Pancreas (tissue), 10 donors: ENCODE results near the gene CXCL11. TPM values are rescaled to one million over a fixed set of nuclear protein-coding genes. Genes with fewer than 3 reads are reported as not detected.
A peak's percentile ranks its signal among the peaks of the same experiment; 100 is the strongest.

Experiments
- ATAC-seq, 4 donors: fragments of 200-7000 bp; cut with Tn5 transposase; one replicate each; pipeline versions ENCODE4 v1.8.0 to v1.9.1; 2020; ENCODE audit warnings: mild to moderate bottlenecking in 4 of 4, moderate library complexity in 4 of 4
- DNase-seq, 6 donors: peaks; one replicate each; pipeline ENCODE4 v3.0.0-alpha.2; 2020
- FAIRE-seq: peaks from 2 replicates; lab custom pipeline; 2012; peaks lifted over from hg19 to GRCh38; lab: Jason Lieb, UNC
- H3K27ac ChIP-seq, 4 donors: fragments of 200-600 bp; sonication (generic); 1 replicate in 3 of 4; 2 replicates in 1 of 4; pipeline versions ENCODE4 v1.5.0 to v1.8.0; 2020
- H3K27me3 ChIP-seq, 4 donors: fragments of 200-600 bp; one replicate each; pipeline ENCODE4 v1.8.0; 2021
- H3K36me3 ChIP-seq, 3 donors: fragments of 200-600 bp; sonication (generic) in 1 of 3; one replicate each; pipeline versions ENCODE4 v1.5.0 to v1.8.0; 2020 to 2021
- H3K4me1 ChIP-seq, 3 donors: fragments of 200-600 bp; one replicate each; pipeline ENCODE4 v1.8.0; 2021
- H3K4me3 ChIP-seq, 4 donors: fragments of 200-600 bp; sonication (generic) in 2 of 4; one replicate each; pipeline versions ENCODE4 v1.5.0 to v1.8.0; 2020 to 2021
- H3K9me3 ChIP-seq, 4 donors: fragments of 200-600 bp; one replicate each; pipeline ENCODE4 v1.8.0; 2021
- CTCF ChIP-seq, 4 donors: fragments of 200-600 bp; sonication (generic) in 3 of 4; IDR thresholded peaks; one replicate each; pipeline versions ENCODE4 v1.5.0 to v1.8.0; 2021; ENCODE audit warnings: antibody characterized with exemption in 4 of 4
- WGBS, 2 donors: extraction: QIAGEN DNeasy Blood & Tissue Kit; methylation state at CpG; one replicate each; pipeline ENCODE4 v1.1.7; 2013; 5-methylcytosine and 5-hydroxymethylcytosine counted together
- intact Hi-C, 3 donors: fragments of 100-400 bp; cut with DNase I; formaldehyde crosslinking; loops; one replicate each; pipeline versions ENCODE4 v1.11.1 to v1.14.2; 2022
- polyA plus RNA-seq, 2 donors: library from polyadenylated mRNA; stranded (reverse); fragments of 200-250 nt; gene quantifications; one replicate each; pipeline ENCODE4 v1.2.3, GENCODE V29; 2013
- total RNA-seq, 6 donors: library from RNA; stranded (reverse); fragmentation: NEBNext Ultra II Directional in 4 of 6; extraction: Animal tissue kit (Norgen Biotek cat#: 25700) in 4 of 6; gene quantifications; one replicate each; pipeline versions ENCODE4 v1.2.1 to v1.2.4, GENCODE V29; 2021 to 2023
- donor health status: healthy with polysubstance abuse.
- donor health status: DM: no; HTN: no; CAD: no; lungs with moderate emphysema.
- donor health status: DM: no; HTN: no; CAD: no.
- donor health status: control.
- donor health status: control.
- donor health status: Bipolar disorder and iron deficiency.
- donor health status: DM: yes; HTN: yes; CAD: no.
- donor health status: DM: no; HTN: no; CAD: no.
- donor health status: DM: no; HTN: no; CAD: no.
- donor health status: DM: yes; HTN: yes; CAD: no.

Gene CXCL11
- total and polyA plus RNA-seq, 8 donors, result 0.13 to 3.7 (median 1.4) TPM

- H3K27me3 ChIP-seq, result no peaks in the 10 kb centered on the region
- WGBS, 2 donors, result 42 to 48% methylated on average over 3 of the region's 3 CpGs
- H3K27ac ChIP-seq, result no peak overlapping the region
- TF ChIP-seq CTCF (IDR thresholded peaks at IDR 0.05), result no peak
- DNase-seq (no peak), FAIRE-seq (no peak), ATAC-seq (peak in 3 of 4 donors; percentile 32 to 53 (median 44))
- no peaks in the 10 kb centered on the region for H3K9me3 ChIP-seq
- H3K36me3 ChIP-seq, result no peaks in the 10 kb centered on the region
- H3K4me1 ChIP-seq, result peaks cover 5 to 15% (median 14%) of the 10 kb centered on the region in 3 donors
- intact Hi-C loops, result no loop called here
- H3K4me3 ChIP-seq, result peak overlapping the region in 2 of 4 donors; percentile 15 to 26
Measured at GRCh38 chr4:76035141-76035540, 729 bp downstream of the CXCL11 start.

DNA sequence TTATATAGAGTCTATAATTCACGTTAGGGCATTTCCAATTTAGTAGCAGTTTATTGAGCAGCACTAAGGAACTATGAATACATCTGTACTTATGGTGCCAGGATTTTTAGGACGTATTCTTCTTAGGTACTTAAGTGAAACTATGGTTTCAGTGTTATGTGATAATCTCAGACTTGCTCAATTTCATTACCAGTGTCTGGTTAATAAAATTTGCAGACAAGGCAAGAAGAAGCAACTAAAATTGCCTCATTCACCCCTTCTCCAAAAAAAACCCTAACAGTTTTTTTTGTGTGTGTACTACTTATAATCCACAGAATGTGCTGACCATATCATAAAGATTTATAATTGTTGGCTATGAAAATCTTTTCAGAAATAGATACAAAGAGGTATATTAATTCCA, 6.6 kb downstream of the CXCL11 start:
- TF ChIP-seq CTCF (IDR thresholded peaks at IDR 0.05), result no peak

DNA sequence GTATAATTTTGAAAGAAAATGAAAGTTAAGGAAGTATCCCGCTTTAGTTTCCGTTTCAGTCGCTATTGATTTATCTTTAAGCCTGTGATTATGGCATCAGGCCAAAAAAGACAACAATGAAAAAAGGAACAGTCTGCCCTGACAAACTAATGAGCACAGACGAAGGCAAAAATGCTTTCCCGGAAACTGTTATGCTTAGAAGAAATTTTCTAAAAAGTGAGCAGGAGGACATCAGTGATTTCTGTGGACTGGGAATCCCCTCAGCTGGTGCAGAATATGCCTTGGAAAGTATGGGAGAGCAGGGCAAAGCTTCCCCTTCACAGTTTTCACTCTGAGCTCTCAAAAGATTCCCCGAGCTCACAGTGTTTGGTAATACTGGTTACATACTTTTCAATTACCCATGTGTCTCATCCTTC, 7.5 kb downstream of the CXCL11 start:
- FAIRE-seq (peak; percentile 5), DNase-seq (no peak), ATAC-seq (peak; percentile 56 to 76 (median 74))
- Histone ChIP-seq H3K27me3 (no peaks in the 10 kb centered on the region), H3K27ac (peak overlapping the region in 2 of 4 donors; percentile 42 to 49), H3K4me3 (peak overlapping the region in 2 of 4 donors; percentile 22 to 37), H3K9me3 (no peaks in the 10 kb centered on the region), H3K36me3 (no peaks in the 10 kb centered on the region), H3K4me1 (no peaks in the 10 kb centered on the region)
- TF ChIP-seq CTCF (IDR thresholded peaks at IDR 0.05), result no peak
- intact Hi-C loops, result no loop called here
- 2% methylated on average over 6 of the region's 6 CpGs for WGBS, 2 donors

More for the DNA sequence above, 6.6 kb downstream of the CXCL11 start:
- Histone ChIP-seq H3K4me1 (no peaks in the 10 kb centered on the region), H3K27ac (no peak overlapping the region), H3K4me3 (no peak overlapping the region), H3K36me3 (no peaks in the 10 kb centered on the region), H3K9me3 (no peaks in the 10 kb centered on the region), H3K27me3 (no peaks in the 10 kb centered on the region)
- WGBS, 2 donors, result 74 to 84% methylated on average over 2 of the region's 2 CpGs
- FAIRE-seq (no peak), ATAC-seq (peak in 1 of 4 donors; percentile 25), DNase-seq (no peak)
- intact Hi-C loops, result no loop called here

DNA sequence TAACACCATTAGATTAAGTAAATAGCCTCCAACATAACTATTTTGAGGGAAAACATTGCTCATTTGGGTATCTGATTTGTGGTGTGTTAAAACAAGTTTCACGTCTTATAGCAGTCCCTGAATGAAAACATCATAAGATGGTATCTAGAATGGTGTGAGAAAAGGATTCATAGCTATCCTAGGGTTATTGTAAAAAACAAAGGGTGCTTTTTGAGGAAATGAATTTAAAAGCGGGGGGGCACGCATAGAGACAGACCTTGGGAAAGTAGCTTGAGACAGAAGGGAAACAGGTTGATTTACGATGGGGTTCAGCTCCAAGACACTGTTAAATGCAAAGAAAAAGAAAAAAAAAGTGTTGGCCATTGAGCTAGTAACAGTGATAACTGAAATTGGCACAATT, 11.8 kb downstream of the CXCL11 start:
- no peak for TF ChIP-seq CTCF (IDR thresholded peaks at IDR 0.05)
- WGBS, 2 donors, result 78 to 83% methylated on average over 4 of the region's 4 CpGs
- intact Hi-C loops, result no loop called here
- FAIRE-seq (no peak), DNase-seq (no peak), ATAC-seq (no peak)
- H3K4me1 ChIP-seq, result no peaks in the 10 kb centered on the region
- H3K4me3 ChIP-seq, result no peak overlapping the region
- no peak overlapping the region for H3K27ac ChIP-seq
- no peaks in the 10 kb centered on the region for H3K36me3 ChIP-seq
- H3K27me3 ChIP-seq, result no peaks in the 10 kb centered on the region
- no peaks in the 10 kb centered on the region for H3K9me3 ChIP-seq

DNA sequence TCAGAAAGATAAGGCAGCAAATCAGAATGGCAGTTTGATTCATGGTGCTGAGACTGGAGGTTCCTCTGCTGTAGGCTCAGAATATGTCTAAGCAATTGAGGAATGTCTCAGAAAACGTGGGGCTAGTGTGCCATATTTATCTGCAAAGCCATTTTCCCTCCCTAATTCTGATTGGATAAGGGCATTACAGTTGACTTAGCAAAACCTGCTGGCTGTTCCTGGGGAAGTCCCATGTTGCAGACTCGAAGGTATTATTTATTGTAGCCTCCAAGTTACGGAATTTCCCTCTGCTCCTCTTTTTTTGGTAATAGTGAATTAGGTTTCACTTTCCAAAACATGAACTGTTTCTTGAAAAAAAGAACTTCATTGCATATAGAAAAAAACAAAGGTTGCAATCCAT, 12.5 kb downstream of the CXCL11 start, which contains the start of gene CXCL10:
Gene CXCL10, minus strand, starts transcription at position 109 of the 400 bp plus-strand sequence. Its CDS starts 66 bp downstream, at position 43.
- H3K27me3 ChIP-seq, result no peaks in the 10 kb centered on the region
- WGBS, 2 donors, result 37 to 45% methylated on average over 3 of the region's 3 CpGs
- no peak within 1 kb of the TSS for H3K4me3 ChIP-seq
- H3K27ac ChIP-seq, result no peak within 1 kb of the TSS
- FAIRE-seq, result no peak
- peak; percentile 35 to 84 (median 53) for ATAC-seq
- no peak for DNase-seq
- TF ChIP-seq CTCF (IDR thresholded peaks at IDR 0.05), result no peak
- intact Hi-C loops, result no loop called here
- no peaks in the 10 kb centered on the region for H3K4me1 ChIP-seq
- no peaks in the 10 kb centered on the region for H3K9me3 ChIP-seq
- H3K36me3 ChIP-seq, result no peaks in the 10 kb centered on the region
